Ishikawa (cell line): ENCODE data around the gene EHD1.

Source experiments
- CEBPB ChIP-seq: IDR thresholded peaks from 2 replicates; pipeline ENCODE4 v1.6.1; 2012
- CREB1 ChIP-seq: IDR thresholded peaks from 2 replicates; pipeline ENCODE4 v1.6.1; 2012; ENCODE audit warnings: low read depth
- EGR1 ChIP-seq: IDR thresholded peaks from 2 replicates; pipeline ENCODE4 v1.6.1; 2012
- EP300 ChIP-seq: IDR thresholded peaks from 2 replicates; pipeline ENCODE4 v1.6.1; 2012; ENCODE audit warnings: borderline replicate concordance
- FOXM1 ChIP-seq: IDR thresholded peaks from 2 replicates; pipeline ENCODE4 v1.6.1; 2012; ENCODE audit warnings: low read depth, borderline replicate concordance
- NFIC ChIP-seq: IDR thresholded peaks from 2 replicates; pipeline ENCODE4 v1.6.1; 2012
- RAD21 ChIP-seq: IDR thresholded peaks from 2 replicates; pipeline ENCODE4 v1.6.1; 2012; ENCODE audit warnings: low read depth
- TAF1 ChIP-seq: IDR thresholded peaks from 2 replicates; pipeline ENCODE4 v1.6.1; 2012; ENCODE audit warnings: low read depth, mild to moderate bottlenecking
- TCF12 ChIP-seq: IDR thresholded peaks from 2 replicates; pipeline ENCODE4 v1.6.1; 2012; ENCODE audit warnings: low read depth
- TEAD4 ChIP-seq: IDR thresholded peaks from 2 replicates; pipeline ENCODE4 v1.6.1; 2012
- YY1 ChIP-seq: IDR thresholded peaks from 2 replicates; pipeline ENCODE4 v1.6.1; 2012; ENCODE audit warnings: low read depth
- ZBTB7A ChIP-seq: IDR thresholded peaks from 2 replicates; pipeline ENCODE4 v1.6.1; 2012; ENCODE audit warnings: low read depth
- TF ChIP-seq, protein P1 (sequence below): IDR thresholded peaks from 2 replicates; pipeline ENCODE4 v1.6.1; 2012
- TF ChIP-seq, protein P2 (sequence below): IDR thresholded peaks from 2 replicates; pipeline ENCODE4 v1.6.1; 2012; ENCODE audit warnings: low read depth, mild to moderate bottlenecking
- TF ChIP-seq, protein P3 (sequence below): IDR thresholded peaks from 2 replicates; pipeline ENCODE4 v1.6.1; 2012

EHD1 gene

GRCh38 chr11:64810891-64811272, 67.5 kb downstream of the EHD1 start:
- TF ChIP-seq TCF12 (no peak), EP300 (no peak), YY1 (no peak), EGR1 (no peak)
- TF ChIP-seq, protein P1, sequence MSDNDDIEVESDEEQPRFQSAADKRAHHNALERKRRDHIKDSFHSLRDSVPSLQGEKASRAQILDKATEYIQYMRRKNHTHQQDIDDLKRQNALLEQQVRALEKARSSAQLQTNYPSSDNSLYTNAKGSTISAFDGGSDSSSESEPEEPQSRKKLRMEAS, result no peak

DNA sequence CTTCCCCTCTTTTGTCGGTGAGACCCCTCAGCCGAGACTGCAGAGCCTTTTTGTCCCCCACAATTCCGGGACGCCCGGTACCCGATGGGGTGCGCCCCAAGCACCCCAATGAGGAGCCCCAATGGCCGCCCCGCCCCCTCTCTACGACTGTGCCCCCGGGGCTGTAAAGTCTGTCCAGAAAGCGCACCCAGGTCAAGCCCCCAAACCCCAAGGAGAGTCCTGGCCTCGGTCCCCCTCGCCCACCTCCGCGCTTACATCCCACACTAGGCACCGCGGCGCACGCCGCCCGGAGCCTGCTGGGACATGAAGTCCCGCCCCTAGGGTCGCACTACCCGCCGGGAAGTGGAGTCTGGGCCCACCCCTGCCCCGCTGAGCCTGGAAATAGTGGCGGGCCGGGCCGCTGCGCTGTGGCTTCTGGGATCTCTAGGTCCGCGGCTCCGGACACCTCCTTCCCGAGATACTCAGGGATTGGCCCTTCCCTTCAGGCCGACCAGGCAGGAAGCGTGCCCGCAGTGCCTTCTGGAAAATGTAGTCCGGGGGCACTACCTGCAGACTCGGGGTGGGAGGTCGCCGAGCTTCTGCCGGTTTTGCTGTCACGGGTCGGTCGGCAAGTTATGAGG, 68.0 kb downstream of the EHD1 start, which contains the start of gene MEN1:
Gene MEN1 (minus strand): TSS at position 281 of the 620 bp plus-strand sequence. CDS start 442 bp downstream, outside the sequence.
- TF ChIP-seq YY1, result peak; percentile 45; the same call in 1 of the 2 replicates
- no peak for TF ChIP-seq FOXM1
- TF ChIP-seq ZBTB7A, result peak; percentile 95
- TF ChIP-seq EGR1, result peak; percentile 45
- TF ChIP-seq, protein P1, result peak; percentile 31; the same call in 1 of the 2 replicates
- TF ChIP-seq, protein P2, sequence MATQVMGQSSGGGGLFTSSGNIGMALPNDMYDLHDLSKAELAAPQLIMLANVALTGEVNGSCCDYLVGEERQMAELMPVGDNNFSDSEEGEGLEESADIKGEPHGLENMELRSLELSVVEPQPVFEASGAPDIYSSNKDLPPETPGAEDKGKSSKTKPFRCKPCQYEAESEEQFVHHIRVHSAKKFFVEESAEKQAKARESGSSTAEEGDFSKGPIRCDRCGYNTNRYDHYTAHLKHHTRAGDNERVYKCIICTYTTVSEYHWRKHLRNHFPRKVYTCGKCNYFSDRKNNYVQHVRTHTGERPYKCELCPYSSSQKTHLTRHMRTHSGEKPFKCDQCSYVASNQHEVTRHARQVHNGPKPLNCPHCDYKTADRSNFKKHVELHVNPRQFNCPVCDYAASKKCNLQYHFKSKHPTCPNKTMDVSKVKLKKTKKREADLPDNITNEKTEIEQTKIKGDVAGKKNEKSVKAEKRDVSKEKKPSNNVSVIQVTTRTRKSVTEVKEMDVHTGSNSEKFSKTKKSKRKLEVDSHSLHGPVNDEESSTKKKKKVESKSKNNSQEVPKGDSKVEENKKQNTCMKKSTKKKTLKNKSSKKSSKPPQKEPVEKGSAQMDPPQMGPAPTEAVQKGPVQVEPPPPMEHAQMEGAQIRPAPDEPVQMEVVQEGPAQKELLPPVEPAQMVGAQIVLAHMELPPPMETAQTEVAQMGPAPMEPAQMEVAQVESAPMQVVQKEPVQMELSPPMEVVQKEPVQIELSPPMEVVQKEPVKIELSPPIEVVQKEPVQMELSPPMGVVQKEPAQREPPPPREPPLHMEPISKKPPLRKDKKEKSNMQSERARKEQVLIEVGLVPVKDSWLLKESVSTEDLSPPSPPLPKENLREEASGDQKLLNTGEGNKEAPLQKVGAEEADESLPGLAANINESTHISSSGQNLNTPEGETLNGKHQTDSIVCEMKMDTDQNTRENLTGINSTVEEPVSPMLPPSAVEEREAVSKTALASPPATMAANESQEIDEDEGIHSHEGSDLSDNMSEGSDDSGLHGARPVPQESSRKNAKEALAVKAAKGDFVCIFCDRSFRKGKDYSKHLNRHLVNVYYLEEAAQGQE, result no peak
- TF ChIP-seq, protein P3, sequence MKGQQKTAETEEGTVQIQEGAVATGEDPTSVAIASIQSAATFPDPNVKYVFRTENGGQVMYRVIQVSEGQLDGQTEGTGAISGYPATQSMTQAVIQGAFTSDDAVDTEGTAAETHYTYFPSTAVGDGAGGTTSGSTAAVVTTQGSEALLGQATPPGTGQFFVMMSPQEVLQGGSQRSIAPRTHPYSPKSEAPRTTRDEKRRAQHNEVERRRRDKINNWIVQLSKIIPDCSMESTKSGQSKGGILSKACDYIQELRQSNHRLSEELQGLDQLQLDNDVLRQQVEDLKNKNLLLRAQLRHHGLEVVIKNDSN, result peak; percentile 13; the same call in 1 of the 2 replicates
- TF ChIP-seq TCF12, result peak; percentile 61; the same call in 1 of the 2 replicates
- TF ChIP-seq TAF1, result peak; percentile 74

DNA sequence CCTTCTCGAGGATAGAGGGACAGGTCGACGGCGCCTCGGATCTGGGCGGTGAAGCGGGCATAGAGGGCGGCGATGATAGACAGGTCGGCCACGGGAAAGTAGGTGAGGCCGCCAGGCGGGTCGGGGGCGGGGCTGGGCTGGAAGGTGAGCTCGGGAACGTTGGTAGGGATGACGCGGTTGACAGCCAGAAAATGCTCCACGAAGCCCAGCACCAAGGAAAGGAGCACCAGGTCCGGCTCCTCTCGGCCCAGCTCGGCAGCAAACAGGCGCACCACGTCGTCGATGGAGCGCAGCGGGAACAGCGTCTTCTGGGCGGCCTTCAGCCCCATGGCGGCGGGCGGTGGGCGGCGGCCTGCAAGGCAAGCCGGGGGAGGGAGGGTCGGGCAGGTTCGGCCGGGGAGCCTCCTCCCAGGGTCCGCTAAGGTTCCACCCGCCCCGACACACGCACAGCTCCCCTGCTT, 68.6 kb downstream of the EHD1 start:
- no peak for TF ChIP-seq CEBPB
- TF ChIP-seq TCF12, result no peak
- TF ChIP-seq NFIC, result no peak
- TF ChIP-seq, protein P1, result peak; percentile 47
- 0 out of 2 replicates have a peak, but pooled peaks have one; percentile 10 for TF ChIP-seq YY1
- TF ChIP-seq, protein P3, result no peak
- TF ChIP-seq EGR1, result no peak

GRCh38 chr11:64805481-64805880, 72.9 kb downstream of the EHD1 start:
- TF ChIP-seq EGR1, result no peak
- no peak for TF ChIP-seq EP300
- TF ChIP-seq TCF12, result no peak
- no peak for TF ChIP-seq TAF1
- TF ChIP-seq CEBPB, result no peak
- no peak for TF ChIP-seq FOXM1
- no peak for TF ChIP-seq NFIC
- no peak for TF ChIP-seq CREB1
- TF ChIP-seq TEAD4, result no peak
- TF ChIP-seq, protein P3, result no peak
- TF ChIP-seq ZBTB7A, result no peak
- TF ChIP-seq RAD21, result no peak
- TF ChIP-seq, protein P1, result no peak
- TF ChIP-seq, protein P2, result no peak
- no peak for TF ChIP-seq YY1

DNA sequence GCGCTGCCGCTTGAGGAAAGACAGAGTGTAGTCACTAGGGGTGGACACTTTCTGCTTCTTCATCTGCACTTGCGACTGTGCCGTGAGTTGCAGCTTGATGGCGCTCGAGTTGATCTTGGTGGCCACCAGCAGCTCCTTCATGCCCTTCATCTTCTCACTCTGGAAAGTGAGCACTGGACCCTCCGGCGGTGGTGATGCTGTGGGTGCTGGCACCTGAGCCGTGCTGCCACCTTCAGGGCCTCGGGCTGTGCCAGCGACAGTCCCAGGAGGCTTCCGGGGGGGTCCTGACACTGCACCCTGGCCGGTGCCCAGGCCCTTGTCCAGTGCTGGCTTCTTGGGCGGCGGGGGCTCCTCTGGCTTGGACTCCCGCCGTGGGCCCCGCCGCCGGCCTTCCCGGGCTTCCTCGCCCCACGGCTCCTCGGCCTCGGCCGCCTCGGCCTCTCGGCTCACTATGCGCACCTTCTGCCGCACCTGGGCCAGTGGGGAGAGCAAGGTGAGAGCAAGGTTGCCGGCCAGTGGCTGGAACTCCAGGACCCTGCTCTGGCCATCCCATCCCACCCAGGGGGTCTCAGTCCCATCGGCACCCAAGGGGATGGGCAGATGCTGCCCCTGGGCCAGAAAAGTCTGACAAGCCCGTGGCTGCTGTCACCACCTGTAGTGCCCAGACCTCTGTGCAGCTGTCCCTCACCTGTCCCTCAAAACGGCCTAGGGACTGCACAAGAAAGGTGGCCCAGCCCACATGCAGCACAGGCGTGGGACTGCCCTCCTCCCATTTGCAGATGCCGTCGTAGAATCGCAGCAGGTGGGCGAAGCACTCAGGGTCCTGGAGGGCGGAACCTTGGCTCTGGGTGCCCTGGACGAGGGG, 73.8 kb downstream of the EHD1 start:
- TF ChIP-seq CEBPB, result no peak
- TF ChIP-seq EP300, result no peak
- no peak for TF ChIP-seq RAD21
- TF ChIP-seq TEAD4, result no peak
- TF ChIP-seq, protein P1, result no peak
- no peak for TF ChIP-seq EGR1
- TF ChIP-seq ZBTB7A, result no peak
- TF ChIP-seq TCF12, result no peak
- TF ChIP-seq, protein P3, result no peak
- no peak for TF ChIP-seq NFIC
- TF ChIP-seq, protein P2, result no peak
- no peak for TF ChIP-seq TAF1
- TF ChIP-seq YY1, result no peak
- TF ChIP-seq FOXM1, result no peak
- no peak for TF ChIP-seq CREB1
